ENCODE measurements around the gene PTPRA. TPM values are rescaled to one million over a fixed set of nuclear protein-coding genes. Genes with fewer than 3 reads are reported as not detected.
A peak's percentile ranks its signal among the peaks of the same experiment; 100 is the strongest.

PTPRA gene
- total RNA-seq, 4 donors from 2014 or later: 18.9 to 32.5 (median 27.3) TPM

GRCh38 chr20:2859330-2860121 is 13.8 kb upstream of the PTPRA start:
- Histone ChIP-seq H3K27ac (no peak overlapping the region), H3K4me1 (peaks cover 0 to 10% of the 10 kb centered on the region in 2 donors), H3K4me3 (no peak overlapping the region), H3K36me3 (peaks cover 0 to 38% of the 10 kb centered on the region in 2 donors), H3K27me3 (no peaks in the 10 kb centered on the region), H3K9me3 (no peaks in the 10 kb centered on the region)
- intact Hi-C loops (cut with DNase I; ENCODE audit: low total_unique reads) (no loop called here), in situ Hi-C loops (cut with MboI; ENCODE audit: low sequenced_read_pairs in 4 of 4) (loop anchor here in 1 of 4 donors (25.0 kb wide), 1 partner anchor 197 kb away; the partner anchor contains the start of genes IDH3B and NOP56)
- TF ChIP-seq CTCF (IDR thresholded peaks at IDR 0.05 in 4 of 5, conservative IDR thresholded peaks at IDR 0.05 in 1 of 5): no peak
- TF ChIP-seq POLR2A (IDR thresholded peaks at IDR 0.05): no peak
- DNase-seq: no peak
- ATAC-seq: peak in 1 of 2 donors; percentile 26

GRCh38 chr20:2864626-2865025 is 8.7 kb upstream of the PTPRA start:
- no peak overlapping the region for H3K4me3 ChIP-seq
- no peak overlapping the region for H3K27ac ChIP-seq
- intact Hi-C loops (cut with DNase I; ENCODE audit: low total_unique reads) (no loop called here), in situ Hi-C loops (cut with MboI; ENCODE audit: low sequenced_read_pairs in 4 of 4) (loop anchor here in 1 of 4 donors (25.0 kb wide), 1 partner anchor 202 kb away; the partner anchor contains the start of genes IDH3B and NOP56)
- ATAC-seq (no peak), DNase-seq (no peak)
- H3K4me1 ChIP-seq: peaks cover 0 to 2% of the 10 kb centered on the region in 2 donors
- H3K36me3 ChIP-seq: peaks cover 0 to 60% of the 10 kb centered on the region in 2 donors
- H3K27me3 ChIP-seq: no peaks in the 10 kb centered on the region
- H3K9me3 ChIP-seq: no peaks in the 10 kb centered on the region
- TF ChIP-seq POLR2A (IDR thresholded peaks at IDR 0.05): no peak
- TF ChIP-seq CTCF (IDR thresholded peaks at IDR 0.05 in 4 of 5, conservative IDR thresholded peaks at IDR 0.05 in 1 of 5): no peak

- peaks cover 0 to 60% of the 10 kb centered on the region in 2 donors for H3K36me3 ChIP-seq
- intact Hi-C loops (cut with DNase I; ENCODE audit: low total_unique reads) (no loop called here), in situ Hi-C loops (cut with MboI; ENCODE audit: low sequenced_read_pairs in 4 of 4) (loop anchor here in 1 of 4 donors (25.0 kb wide), 1 partner anchor 203 kb away; the partner anchor contains the start of genes IDH3B and NOP56)
- H3K4me1 ChIP-seq: no peaks in the 10 kb centered on the region
- no peak overlapping the region for H3K27ac ChIP-seq
- no peak for DNase-seq
- H3K9me3 ChIP-seq: no peaks in the 10 kb centered on the region
- H3K27me3 ChIP-seq: no peaks in the 10 kb centered on the region
- ATAC-seq: no peak
- H3K4me3 ChIP-seq: no peak overlapping the region
- TF ChIP-seq POLR2A (IDR thresholded peaks at IDR 0.05) (no peak), CTCF (IDR thresholded peaks at IDR 0.05 in 4 of 5, conservative IDR thresholded peaks at IDR 0.05 in 1 of 5) (no peak)
Observed at GRCh38 chr20:2865101-2865500, 8.2 kb upstream of the PTPRA start.

- intact Hi-C loops (cut with DNase I; ENCODE audit: low total_unique reads): no loop called here
- no peak for ATAC-seq
- no peak overlapping the region for H3K4me3 ChIP-seq
Observed at GRCh38 chr20:2865630-2866029, 7.7 kb upstream of the PTPRA start.

More at GRCh38 chr20:2865630-2866029, 7.7 kb upstream of the PTPRA start:
- in situ Hi-C loops (cut with MboI; ENCODE audit: low sequenced_read_pairs in 4 of 4): loop anchor here in 1 of 4 donors (25.0 kb wide), 1 partner anchor 203 kb away; the partner anchor contains the start of genes IDH3B and NOP56
- Histone ChIP-seq H3K4me1 (no peaks in the 10 kb centered on the region), H3K27ac (no peak overlapping the region), H3K27me3 (no peaks in the 10 kb centered on the region), H3K9me3 (no peaks in the 10 kb centered on the region), H3K36me3 (peaks cover 0 to 57% of the 10 kb centered on the region in 2 donors)
- no peak for TF ChIP-seq CTCF (IDR thresholded peaks at IDR 0.05 in 4 of 5, conservative IDR thresholded peaks at IDR 0.05 in 1 of 5)
- TF ChIP-seq POLR2A (IDR thresholded peaks at IDR 0.05): no peak
- no peak for DNase-seq

Data from gastrocnemius medialis (tissue), 4 donors.